ENCODE data around the gene CCL4.

CCL4 gene

DNA sequence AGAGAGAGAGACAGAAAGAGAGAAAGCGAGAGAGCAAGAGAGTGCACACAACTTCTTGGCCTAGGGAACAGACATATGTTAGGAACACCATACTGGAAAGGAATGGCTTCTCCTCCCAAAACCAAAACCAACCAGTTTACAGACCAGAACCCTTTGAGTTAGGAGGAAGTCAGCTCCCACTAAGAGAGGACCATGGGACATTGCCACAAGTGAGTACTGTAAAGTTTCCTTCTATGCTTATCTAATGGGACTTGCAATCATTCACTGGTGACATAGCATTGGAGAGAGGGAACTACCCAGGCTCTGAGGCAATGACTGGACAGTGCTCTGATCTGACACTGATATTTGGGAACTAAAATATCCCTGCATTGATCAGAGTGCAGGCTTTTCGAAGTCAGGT, 40.4 kb downstream of the CCL4 start:
- DNase-seq (ENCODE audit: low spot score) = no peak

DNA sequence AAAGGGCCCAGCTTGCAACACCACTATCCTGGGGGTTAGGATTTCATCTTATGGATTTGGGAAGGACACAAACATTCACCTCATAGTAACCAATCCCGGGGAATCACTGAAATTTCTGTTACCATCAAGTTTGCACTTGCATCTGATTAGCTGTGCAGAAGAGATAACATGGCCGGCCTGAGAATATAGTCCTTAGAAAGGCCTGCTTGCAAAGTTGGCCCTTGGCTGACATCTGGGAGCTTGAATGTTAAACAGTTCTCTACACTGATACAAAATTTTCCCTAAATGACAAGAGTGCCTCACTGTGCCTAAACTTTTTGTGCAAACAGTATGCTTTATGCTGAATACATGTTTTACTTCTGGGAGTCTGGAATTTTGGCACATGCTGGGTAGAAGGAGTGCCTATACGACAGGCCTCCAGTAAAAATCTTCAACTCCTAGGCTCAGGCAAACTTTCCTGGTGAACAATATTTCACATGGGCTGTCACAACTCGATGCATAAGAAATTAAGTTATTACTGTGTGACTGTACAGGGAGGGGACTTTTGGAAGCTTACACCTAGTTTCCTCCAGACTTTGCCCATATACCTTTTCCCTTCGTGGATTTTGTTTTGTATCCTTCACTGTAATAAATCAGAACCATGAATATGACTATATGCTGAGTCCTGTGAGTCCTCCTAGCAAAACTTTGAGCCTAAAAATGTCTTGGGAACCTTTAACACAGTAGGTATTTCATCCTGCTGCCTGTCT, 41.5 kb downstream of the CCL4 start:
- no peak for DNase-seq (ENCODE audit: low spot score)

DNA sequence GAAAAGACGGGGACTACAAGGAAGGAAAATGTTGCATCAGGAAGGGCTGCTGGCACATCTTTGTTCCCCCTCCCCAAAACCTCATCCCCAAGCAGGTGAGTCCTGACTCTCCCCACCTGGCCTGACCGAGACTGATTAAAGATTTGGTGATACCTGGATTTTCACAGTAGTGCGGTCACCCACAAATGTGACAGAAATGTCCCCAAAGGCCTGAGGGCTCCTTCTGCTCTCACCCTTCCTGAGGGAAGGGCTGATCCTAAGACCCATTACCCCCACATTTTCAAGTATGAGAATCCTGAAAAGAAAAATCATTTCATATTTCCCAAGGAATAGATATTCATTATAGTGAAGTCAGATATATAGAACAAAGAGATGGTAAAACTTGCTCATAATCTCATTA, 44.0 kb downstream of the CCL4 start:
- no peak for DNase-seq (ENCODE audit: low spot score)

DNA sequence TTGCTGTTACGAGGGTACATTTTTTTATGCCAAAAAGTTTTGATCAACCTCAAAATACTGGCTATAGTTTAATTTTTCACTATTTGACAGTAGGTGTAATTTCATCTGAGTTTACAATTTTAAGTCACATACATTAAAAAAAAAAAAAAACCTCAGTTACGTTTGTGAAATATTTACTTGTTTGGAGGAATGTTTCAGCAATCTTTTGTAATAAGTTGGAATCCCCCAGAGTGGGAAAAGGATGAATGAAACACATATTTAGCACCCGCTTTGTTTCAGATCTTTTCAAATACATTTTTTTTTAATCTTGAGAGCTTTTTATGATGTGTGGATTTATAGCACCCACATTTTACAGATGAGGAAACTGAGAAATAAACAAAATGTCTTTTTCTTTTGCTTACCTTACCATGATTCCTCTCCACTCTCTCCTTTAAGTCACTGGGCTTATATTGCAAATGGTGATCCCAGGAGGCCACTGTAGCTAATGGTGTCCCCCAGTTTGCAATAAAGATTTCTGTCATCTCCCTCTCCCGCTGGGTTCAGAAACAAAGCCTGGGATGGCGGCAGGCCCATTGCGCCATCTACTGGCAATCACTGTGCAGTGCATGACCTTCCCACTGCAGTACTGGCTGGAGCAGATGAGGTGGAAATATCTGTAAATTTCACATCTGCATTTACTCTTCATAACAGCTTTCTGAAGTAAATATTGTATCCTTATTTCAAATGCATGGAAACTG, 45.1 kb downstream of the CCL4 start:
- peak; percentile 49 for DNase-seq (ENCODE audit: low spot score)

DNA sequence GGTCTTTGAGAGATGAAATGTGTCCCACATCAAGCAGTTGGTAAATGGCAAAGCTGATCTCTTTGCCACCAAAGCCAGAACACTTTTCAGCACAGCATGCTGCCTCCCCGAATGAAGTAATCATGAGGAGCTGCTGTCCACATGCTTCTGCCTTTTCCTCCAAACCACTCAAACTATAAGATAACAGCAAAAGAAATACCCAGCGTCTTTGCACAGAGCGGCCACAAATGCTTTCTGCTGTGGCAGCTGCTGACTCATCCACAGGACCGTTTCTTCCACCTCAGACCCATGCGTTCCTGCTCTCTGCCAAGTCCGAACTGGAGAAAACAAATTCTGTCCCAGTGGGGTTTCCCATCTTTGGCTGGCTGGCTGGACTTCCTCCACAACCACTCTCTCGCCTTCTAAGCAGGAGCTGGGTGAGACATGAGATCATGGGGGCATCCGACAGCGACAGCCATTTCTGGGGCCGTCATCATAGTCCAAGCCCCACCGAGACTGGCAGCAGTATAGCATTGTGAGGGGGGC, 45.7 kb downstream of the CCL4 start:
- DNase-seq (ENCODE audit: low spot score) = no peak

DNA sequence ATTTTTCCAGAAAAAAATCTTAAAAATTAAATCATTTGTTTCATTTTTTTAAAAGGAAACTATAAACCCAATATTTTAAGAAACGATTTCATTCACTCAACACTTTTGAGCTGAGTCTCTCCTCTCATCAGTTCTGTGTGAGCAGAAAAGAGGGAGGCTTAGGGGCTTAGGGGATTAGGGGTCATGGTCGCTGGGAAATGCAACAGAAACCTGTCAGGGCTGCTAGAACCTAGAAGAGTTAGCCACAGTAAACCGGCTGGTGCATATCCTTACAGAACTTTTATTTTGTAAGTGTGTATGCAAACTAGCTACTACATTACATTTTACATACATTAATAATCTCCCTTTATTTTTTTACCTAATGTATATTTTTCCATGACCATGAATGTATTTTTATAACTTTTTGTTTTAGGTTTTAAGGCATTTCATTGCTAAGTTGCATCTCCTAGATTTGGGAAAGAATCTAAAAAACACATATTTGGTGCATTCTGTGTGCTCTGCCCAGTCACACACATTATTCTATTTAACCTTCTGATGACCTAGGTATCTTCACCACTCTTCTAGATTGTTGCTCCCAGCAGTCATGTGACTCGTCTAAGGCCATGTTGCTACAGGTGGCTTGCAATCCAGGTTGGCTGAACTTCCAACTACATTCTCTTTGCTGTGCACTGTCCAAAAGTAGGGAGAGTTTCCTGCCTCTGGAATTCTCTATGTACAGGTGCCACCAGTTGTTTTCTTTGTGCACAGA, 48.4 kb downstream of the CCL4 start:
- DNase-seq (ENCODE audit: low spot score) = no peak

- no peak for DNase-seq (ENCODE audit: low spot score)
Measured at GRCh38 chr17:36152639-36153120, 49.1 kb downstream of the CCL4 start.

GRCh38 chr17:36153895-36154610, 50.4 kb downstream of the CCL4 start:
- no peak for DNase-seq (ENCODE audit: low spot score)

Measured in HuH-7.5 (cell line).